Renal pelvis (tissue), 12 donors: ENCODE results near the gene ADGRA3. TPM values are rescaled to one million over a fixed set of nuclear protein-coding genes. Genes with fewer than 3 reads are reported as not detected.

Experiments
- DNase-seq: peaks from one replicate; pipeline ENCODE4 v3.0.0-alpha.2; 2013
- long read RNA-seq, 16 experiments: transcript quantifications; one replicate each; lab custom pipeline, GENCODE V29; 2026
- polyA plus RNA-seq, 3 donors: library from polyadenylated mRNA; unstranded; fragments of 120-200 nt; gene quantifications; one replicate each; pipeline ENCODE4 v1.2.1, GENCODE V29; 2013; ENCODE audit not compliant: insufficient read length in 3 of 3

ADGRA3 gene
- polyA plus RNA-seq: 10 to 100 TPM; 48.9 to 59.2 (median 52.1) TPM
- long read RNA-seq, donor 1, full-length matches to known transcripts: 8 of 8 reads
- long read RNA-seq, donor 1, partial matches to known transcripts: 0 of 8 reads
- long read RNA-seq, donor 1, other reads (novel, unspliced or antisense): 0 of 8 reads
- long read RNA-seq, donor 2, full-length matches to known transcripts: 3 of 3 reads
- long read RNA-seq, donor 2, partial matches to known transcripts: 0 of 3 reads
- long read RNA-seq, donor 2, other reads (novel, unspliced or antisense): 0 of 3 reads
- long read RNA-seq, donor 3, full-length matches to known transcripts: 4 of 4 reads
- long read RNA-seq, donor 3, partial matches to known transcripts: 0 of 4 reads
- long read RNA-seq, donor 3, other reads (novel, unspliced or antisense): 0 of 4 reads
- long read RNA-seq, donor 4, full-length matches to known transcripts: 2 of 2 reads
- long read RNA-seq, donor 4, partial matches to known transcripts: 0 of 2 reads
- long read RNA-seq, donor 4, other reads (novel, unspliced or antisense): 0 of 2 reads
- long read RNA-seq, donor 5, full-length matches to known transcripts: 3 of 3 reads
- long read RNA-seq, donor 5, partial matches to known transcripts: 0 of 3 reads
- long read RNA-seq, donor 5, other reads (novel, unspliced or antisense): 0 of 3 reads
- long read RNA-seq, donor 6, full-length matches to known transcripts: 2 of 2 reads
- long read RNA-seq, donor 6, partial matches to known transcripts: 0 of 2 reads
- long read RNA-seq, donor 6, other reads (novel, unspliced or antisense): 0 of 2 reads
- long read RNA-seq, donor 7, full-length matches to known transcripts: 8 of 8 reads
- long read RNA-seq, donor 7, partial matches to known transcripts: 0 of 8 reads
- long read RNA-seq, donor 7, other reads (novel, unspliced or antisense): 0 of 8 reads
- long read RNA-seq, donor 8, partial matches to known transcripts: 0 of 1 reads
- long read RNA-seq, donor 8, other reads (novel, unspliced or antisense): 0 of 1 reads
- long read RNA-seq, donor 9, full-length matches to known transcripts: 9 of 9 reads
- long read RNA-seq, donor 9, partial matches to known transcripts: 0 of 9 reads
- long read RNA-seq, donor 9, other reads (novel, unspliced or antisense): 0 of 9 reads
- long read RNA-seq, donor 10, full-length matches to known transcripts: 4 of 4 reads
- long read RNA-seq, donor 10, partial matches to known transcripts: 0 of 4 reads
- long read RNA-seq, donor 10, other reads (novel, unspliced or antisense): 0 of 4 reads
- long read RNA-seq, donor 11, full-length matches to known transcripts: 8 of 8 reads
- long read RNA-seq, donor 11, partial matches to known transcripts: 0 of 8 reads
- long read RNA-seq, donor 11, other reads (novel, unspliced or antisense): 0 of 8 reads
- long read RNA-seq, donor 12, full-length matches to known transcripts: 9 of 19 reads
- long read RNA-seq, donor 12, partial matches to known transcripts: 10 of 19 reads
- long read RNA-seq, donor 12, other reads (novel, unspliced or antisense): 0 of 19 reads
- long read RNA-seq, donor 13, full-length matches to known transcripts: 6 of 6 reads
- long read RNA-seq, donor 13, partial matches to known transcripts: 0 of 6 reads
- long read RNA-seq, donor 13, other reads (novel, unspliced or antisense): 0 of 6 reads
- long read RNA-seq, donor 14, full-length matches to known transcripts: 10 of 10 reads
- long read RNA-seq, donor 14, partial matches to known transcripts: 0 of 10 reads
- long read RNA-seq, donor 14, other reads (novel, unspliced or antisense): 0 of 10 reads
- long read RNA-seq, donor 15, full-length matches to known transcripts: 13 of 13 reads
- long read RNA-seq, donor 15, partial matches to known transcripts: 0 of 13 reads
- long read RNA-seq, donor 15, other reads (novel, unspliced or antisense): 0 of 13 reads
- long read RNA-seq, donor 16, full-length matches to known transcripts: 2 of 2 reads
- long read RNA-seq, donor 16, partial matches to known transcripts: 0 of 2 reads
- long read RNA-seq, donor 16, other reads (novel, unspliced or antisense): 0 of 2 reads

DNA sequence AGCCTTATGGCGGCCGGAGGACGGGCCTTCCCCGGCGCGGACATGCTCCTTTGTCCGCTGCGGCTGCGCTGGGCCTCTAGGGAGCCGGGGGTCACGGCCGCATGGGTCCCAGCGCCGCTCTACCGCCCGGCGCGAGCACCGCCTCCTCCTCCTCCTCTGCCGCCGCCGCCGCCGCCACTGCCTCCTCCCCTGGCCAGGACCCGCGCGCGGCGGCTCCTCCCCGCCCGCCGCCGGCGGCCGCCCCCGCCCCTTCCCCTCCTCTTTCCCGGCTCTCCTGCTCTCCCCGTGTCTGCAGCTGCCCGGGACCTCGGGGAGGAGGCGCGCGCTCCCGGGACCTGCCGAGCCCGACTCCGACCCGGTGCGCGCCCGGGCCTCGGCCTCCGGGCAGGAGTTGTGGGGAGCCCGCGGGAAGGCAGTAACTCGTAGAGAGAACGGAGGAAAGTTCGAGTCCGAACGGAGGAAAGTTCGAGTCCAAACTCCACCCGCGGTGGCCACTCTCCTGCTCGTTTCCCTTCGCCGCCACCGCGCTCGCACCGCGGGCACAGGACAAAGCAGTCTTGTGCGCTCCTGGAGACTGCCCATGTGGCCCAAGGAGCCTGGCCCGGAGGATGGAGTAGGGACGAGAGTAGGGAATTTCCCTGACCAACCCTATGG, at the start of gene ADGRA3:
Gene ADGRA3, minus strand, starts transcription at position 179 of the 654 bp plus-strand sequence. CDS start 282 bp downstream, outside the sequence.
- DNase-seq: peak; percentile 81

DNA sequence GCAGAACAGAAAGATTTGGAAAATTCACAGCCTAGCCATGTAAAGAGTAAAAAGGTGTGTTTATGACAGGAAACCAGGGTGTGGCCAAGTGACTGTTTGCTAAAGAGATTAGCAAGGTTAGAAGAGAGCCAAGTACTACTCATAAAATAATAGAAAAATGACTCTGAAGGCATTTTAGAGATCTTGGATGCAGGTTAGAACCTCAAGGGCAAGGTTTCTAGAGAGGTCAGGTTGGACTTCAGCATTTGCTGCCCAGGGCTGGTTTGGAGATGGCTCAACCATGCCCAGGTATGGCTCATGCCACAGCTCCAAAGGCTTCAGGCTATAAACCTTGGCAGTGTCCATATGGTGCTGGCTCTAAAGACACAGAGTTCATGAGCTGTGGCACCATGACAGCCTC, 40.6 kb upstream of the ADGRA3 start:
- DNase-seq: no peak

- no peak for DNase-seq
Observed at GRCh38 chr4:22554670-22555069, 38.8 kb upstream of the ADGRA3 start.

GRCh38 chr4:22553560-22553959, 37.7 kb upstream of the ADGRA3 start:
- DNase-seq: no peak

GRCh38 chr4:22552812-22553211, 36.9 kb upstream of the ADGRA3 start:
- DNase-seq: no peak

- DNase-seq: no peak
Observed at GRCh38 chr4:22551550-22551949, 35.7 kb upstream of the ADGRA3 start.

GRCh38 chr4:22546299-22546698, 30.4 kb upstream of the ADGRA3 start:
- no peak for DNase-seq

- DNase-seq: no peak
Observed at GRCh38 chr4:22539251-22539650, 23.4 kb upstream of the ADGRA3 start.

DNA sequence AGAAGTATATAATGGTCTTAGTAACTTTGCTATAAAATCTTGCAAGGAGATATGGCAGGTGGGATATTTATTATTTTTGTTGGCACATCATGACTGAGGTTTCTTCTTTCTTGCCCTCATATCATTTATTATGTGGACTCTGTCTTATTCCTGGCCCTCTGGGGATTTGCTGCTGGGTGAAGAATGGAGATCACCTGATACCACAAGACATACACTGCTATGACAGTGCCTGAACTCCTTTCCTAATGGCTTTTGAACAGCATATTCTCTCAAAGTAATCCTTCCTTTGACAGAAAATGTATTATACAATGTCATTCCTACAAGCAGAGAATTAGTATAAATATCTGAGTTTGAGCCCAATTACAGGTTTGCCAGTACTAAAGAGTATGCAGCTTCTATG, 22.0 kb upstream of the ADGRA3 start:
- no peak for DNase-seq

DNA sequence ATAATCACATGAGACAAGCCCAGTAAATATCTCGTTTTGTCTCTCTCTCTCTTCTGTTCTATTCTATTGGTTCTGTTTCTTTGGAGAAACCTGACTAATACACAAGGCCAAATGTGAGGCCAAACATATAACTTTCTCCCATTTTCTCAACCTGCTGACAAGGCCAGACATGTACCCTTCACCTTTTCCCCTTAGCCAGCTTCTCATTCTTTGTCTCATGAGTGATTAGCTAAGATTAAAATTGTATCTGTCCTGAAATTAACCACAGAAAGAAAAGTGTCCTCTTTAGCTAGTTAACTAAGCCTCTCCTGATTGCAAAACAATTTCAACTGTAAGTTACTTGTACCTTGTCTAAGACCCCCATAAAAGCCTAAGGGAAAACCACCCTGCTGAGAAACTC, 18.5 kb upstream of the ADGRA3 start:
- no peak for DNase-seq

DNA sequence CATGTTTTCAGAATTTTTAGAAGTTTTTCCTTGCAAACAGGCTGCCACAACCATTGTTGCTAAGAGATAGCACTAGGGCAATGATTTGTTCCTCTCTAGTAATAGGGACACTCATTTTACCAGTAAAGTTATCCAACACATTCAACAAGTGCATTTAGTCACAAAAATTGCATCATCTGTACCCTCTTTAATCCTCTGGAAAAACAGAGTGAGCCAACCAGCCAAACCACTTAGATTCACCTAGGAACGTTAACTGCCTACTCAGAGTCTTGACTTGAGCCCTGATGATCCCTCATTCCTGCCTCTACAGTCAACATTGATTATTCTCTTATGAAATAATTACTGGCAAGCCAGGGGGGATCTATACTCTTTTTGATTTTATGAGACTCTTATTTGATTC, 17.0 kb upstream of the ADGRA3 start:
- DNase-seq: no peak

GRCh38 chr4:22532117-22532516, 16.3 kb upstream of the ADGRA3 start:
- no peak for DNase-seq

- DNase-seq: no peak
Observed at GRCh38 chr4:22531311-22532019, 15.6 kb upstream of the ADGRA3 start.

DNA sequence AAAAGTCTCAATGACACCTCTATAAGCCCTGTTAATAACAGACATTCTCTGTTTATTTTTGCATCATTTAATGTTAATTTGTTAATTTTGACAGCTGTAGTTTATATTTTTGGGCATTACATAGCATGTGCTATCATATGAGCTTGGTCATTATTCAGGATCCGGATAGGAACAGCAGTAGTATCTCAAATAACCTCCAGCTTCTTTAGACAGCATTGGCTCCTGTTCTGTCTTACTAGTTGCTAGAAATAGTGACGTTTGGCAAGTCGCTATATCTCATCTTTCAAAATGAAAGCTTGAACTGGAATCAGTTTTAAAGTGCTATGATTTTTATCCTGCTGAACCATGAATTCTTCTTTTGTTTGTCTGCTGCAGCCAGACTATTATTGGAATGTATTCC, 9.0 kb upstream of the ADGRA3 start:
- DNase-seq: no peak

DNA sequence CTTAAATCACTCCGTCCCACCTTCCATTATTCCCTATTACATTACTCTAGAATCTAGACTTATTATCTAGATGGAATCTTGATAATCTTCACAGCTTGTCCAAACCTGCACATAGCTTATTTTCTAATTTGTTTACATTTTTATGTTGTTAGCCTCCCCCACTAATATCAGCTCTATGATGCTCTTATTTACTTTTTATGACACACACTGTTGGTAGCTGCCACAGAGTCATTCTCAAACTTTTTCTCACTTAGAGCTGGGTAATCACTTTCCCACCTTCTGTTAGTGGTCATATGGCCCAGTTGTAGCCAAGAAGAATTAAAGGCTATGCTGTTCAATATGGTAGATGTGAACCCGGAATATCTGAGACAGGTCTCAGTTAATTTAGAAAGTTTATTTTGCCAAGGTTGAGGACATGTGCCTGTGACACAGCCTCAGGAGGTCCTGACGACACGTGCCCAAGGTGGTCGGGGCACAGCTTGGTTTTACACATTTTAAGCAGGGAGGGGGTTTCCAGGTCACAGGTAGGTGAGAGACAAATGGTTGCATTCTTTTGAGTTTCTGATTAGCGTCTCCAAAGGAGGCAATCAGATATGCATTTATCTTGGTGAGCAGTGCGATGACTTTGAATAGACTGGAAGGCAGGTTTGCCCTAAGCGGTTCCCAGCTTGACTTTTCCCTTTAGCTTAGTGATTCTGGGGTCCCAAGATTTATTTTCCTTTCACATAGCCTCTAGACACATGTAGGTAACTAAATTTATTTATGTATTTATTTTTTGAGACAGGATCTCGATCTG, 7.0 kb upstream of the ADGRA3 start:
- no peak for DNase-seq

- DNase-seq: no peak
Observed at GRCh38 chr4:22522206-22522605, 6.3 kb upstream of the ADGRA3 start.

- no peak for DNase-seq
Observed at GRCh38 chr4:22521240-22521639, 5.4 kb upstream of the ADGRA3 start.
